ENCODE measurements around the gene HCAR1. TPM values are rescaled to one million over a fixed set of nuclear protein-coding genes. Genes with fewer than 3 reads are reported as not detected.
"Not testable (repeated sequence)": the region's sequence is repeated elsewhere in the genome, so short reads cannot be mapped to it uniquely, and the experiment has no call there.

The HCAR1 gene
- polyA plus RNA-seq, 1 experiment: 0.02 TPM

DNA sequence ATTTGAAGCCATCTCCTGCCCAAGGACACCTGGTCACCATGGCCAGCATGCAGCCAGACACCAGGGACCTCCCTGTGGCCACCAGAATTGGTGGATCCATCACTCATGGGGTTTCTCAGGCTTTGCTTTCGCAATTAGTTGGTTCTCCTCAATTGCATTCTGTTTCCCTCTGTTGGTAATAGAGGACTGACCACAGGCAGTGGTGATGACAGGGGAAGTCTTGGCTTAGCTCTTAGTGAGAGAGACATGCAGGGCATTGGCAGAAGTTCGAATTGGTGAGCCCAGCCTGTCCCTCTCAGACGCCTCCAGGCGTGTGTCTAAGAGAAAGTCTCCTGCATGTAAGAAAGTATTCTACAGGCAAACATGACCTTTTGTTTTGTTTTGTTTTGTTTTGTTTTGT lies 48.8 kb downstream of the HCAR1 start:
- TF ChIP-seq, protein P1, sequence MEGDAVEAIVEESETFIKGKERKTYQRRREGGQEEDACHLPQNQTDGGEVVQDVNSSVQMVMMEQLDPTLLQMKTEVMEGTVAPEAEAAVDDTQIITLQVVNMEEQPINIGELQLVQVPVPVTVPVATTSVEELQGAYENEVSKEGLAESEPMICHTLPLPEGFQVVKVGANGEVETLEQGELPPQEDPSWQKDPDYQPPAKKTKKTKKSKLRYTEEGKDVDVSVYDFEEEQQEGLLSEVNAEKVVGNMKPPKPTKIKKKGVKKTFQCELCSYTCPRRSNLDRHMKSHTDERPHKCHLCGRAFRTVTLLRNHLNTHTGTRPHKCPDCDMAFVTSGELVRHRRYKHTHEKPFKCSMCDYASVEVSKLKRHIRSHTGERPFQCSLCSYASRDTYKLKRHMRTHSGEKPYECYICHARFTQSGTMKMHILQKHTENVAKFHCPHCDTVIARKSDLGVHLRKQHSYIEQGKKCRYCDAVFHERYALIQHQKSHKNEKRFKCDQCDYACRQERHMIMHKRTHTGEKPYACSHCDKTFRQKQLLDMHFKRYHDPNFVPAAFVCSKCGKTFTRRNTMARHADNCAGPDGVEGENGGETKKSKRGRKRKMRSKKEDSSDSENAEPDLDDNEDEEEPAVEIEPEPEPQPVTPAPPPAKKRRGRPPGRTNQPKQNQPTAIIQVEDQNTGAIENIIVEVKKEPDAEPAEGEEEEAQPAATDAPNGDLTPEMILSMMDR (IDR thresholded peaks at IDR 0.05; ENCODE audit: low read depth, low read length): no peak
- POLR2A ChIA-PET: interaction anchor here (0.6 kb wide), 1 partner anchor 8 kb away, joined by 3 read pairs; no protein-coding TSS in a partner anchor
- no peak for DNase-seq (ENCODE audit: low read depth, low spot score)
- CTCF ChIA-PET: no interaction called here
- Histone ChIP-seq H3K9me3 (ENCODE audit: control insufficient read depth, insufficient read depth, low read length) (no peaks in the 10 kb centered on the region; the same call in 1 of the 2 replicates), H3K27me3 (ENCODE audit: control insufficient read depth, insufficient read depth, low read length) (no peaks in the 10 kb centered on the region), H3K27ac (ENCODE audit: low read depth, low read length) (no peak overlapping the region), H3K4me3 (ENCODE audit: low read depth, low read length) (no peak overlapping the region)

DNA sequence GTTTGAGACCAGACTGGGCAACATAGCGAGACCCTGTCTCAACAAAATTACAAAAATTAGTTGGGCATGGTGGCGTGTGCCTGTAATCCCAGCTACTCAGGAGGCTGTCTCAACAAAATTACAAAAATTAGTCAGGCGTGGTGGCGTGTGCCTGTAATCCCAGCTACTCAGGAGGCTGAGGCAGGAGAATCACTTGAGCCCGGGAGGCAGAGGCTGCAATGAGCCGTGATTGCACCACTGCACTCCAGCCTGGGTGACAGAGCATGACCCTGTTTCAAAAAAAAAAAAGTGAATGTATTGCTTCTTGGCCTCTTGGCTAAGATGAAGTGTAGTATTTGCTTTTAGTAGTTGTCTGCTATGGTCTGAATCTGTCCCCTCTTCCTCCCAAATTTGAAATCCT lies 49.7 kb downstream of the HCAR1 start:
- POLR2A ChIA-PET; H3K4me3 ChIP-seq (ENCODE audit: low read depth, low read length); H3K9me3 ChIP-seq (ENCODE audit: control insufficient read depth, insufficient read depth, low read length); H3K27me3 ChIP-seq (ENCODE audit: control insufficient read depth, insufficient read depth, low read length); H3K27ac ChIP-seq (ENCODE audit: low read depth, low read length); DNase-seq (ENCODE audit: low read depth, low spot score): not testable (repeated sequence)
- CTCF ChIA-PET: interaction anchor here (0.9 kb wide), 1 partner anchor 21 kb away, joined by 3 read pairs; no protein-coding TSS in a partner anchor

DNA sequence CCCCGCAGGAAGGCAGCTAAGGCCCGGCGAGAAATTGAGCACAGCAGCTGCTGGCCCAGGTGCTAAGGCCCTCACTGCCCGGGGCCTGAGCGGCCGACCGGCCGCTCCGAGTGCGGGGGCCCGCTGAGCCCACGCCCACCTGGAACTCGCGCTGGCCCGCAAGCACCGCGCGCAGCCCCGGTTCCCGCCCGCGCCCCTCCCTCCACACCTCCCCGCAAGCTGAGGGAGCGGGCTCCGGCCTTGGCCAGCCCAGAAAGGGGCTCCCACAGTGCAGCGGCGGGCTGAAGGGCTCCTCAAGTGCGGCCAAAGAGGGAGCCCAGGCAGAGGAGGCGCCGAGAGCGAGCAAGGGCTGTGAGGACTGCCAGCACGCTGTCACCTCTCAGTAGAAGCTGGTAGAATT lies 53.9 kb downstream of the HCAR1 start:
- POLR2A ChIA-PET: interaction anchor here (0.6 kb wide), 1 partner anchor 19 kb away, joined by 3 read pairs; no protein-coding TSS in a partner anchor
- CTCF ChIA-PET; H3K27ac ChIP-seq (ENCODE audit: low read depth, low read length); H3K27me3 ChIP-seq (ENCODE audit: control insufficient read depth, insufficient read depth, low read length); H3K4me3 ChIP-seq (ENCODE audit: low read depth, low read length); DNase-seq (ENCODE audit: low read depth, low spot score); H3K9me3 ChIP-seq (ENCODE audit: control insufficient read depth, insufficient read depth, low read length): not testable (repeated sequence)

Small RNA genes lying within 50 kb of the gene (small RNA-seq; reads per million reads assigned to genes)
- gene AC026333.2 (ENCODE audit: insufficient read length, low read depth): not detected
- not detected for gene RF00019 (ENCODE audit: insufficient read length, low read depth)

Other genes starting within 250 kb of the HCAR1 start
- 13.0 and 16.6 TPM in 2 replicates for gene ZCCHC8, start 229.9 kb downstream of the HCAR1 start, polyA plus RNA-seq (2011; rRNA removed)
- gene RSRC2, start 203.9 kb downstream of the HCAR1 start, polyA plus RNA-seq (2011; rRNA removed): 29.4 and 45.9 TPM in 2 replicates
- gene KNTC1, start 203.6 kb downstream of the HCAR1 start, polyA plus RNA-seq (2011; rRNA removed): 6.1 and 10.0 TPM in 2 replicates
- gene HCAR2, start 27.5 kb downstream of the HCAR1 start, polyA plus RNA-seq (2011; rRNA removed): not detected in 2 replicates
- not detected in 2 replicates for gene HCAR3, start 14.0 kb downstream of the HCAR1 start, polyA plus RNA-seq (2011; rRNA removed)
- gene DENR, start 22.0 kb upstream of the HCAR1 start, polyA plus RNA-seq (2011; rRNA removed): 34.8 and 47.8 TPM in 2 replicates
- gene CCDC62, start 43.7 kb upstream of the HCAR1 start, polyA plus RNA-seq (2011; rRNA removed): 0.06 and 0.10 TPM in 2 replicates
- 7.2 and 10.7 TPM in 2 replicates for gene HIP1R, start 104.6 kb upstream of the HCAR1 start, polyA plus RNA-seq (2011; rRNA removed)
- 23.9 and 24.5 TPM in 2 replicates for gene VPS37B, start 165.3 kb upstream of the HCAR1 start, polyA plus RNA-seq (2011; rRNA removed)
- 3.4 and 5.0 TPM in 2 replicates for gene ABCB9, start 235.6 kb upstream of the HCAR1 start, polyA plus RNA-seq (2011; rRNA removed)
- 6.1 and 8.9 TPM in 2 replicates for gene OGFOD2, start 244.4 kb upstream of the HCAR1 start, polyA plus RNA-seq (2011; rRNA removed)
- gene ARL6IP4, start 249.8 kb upstream of the HCAR1 start, polyA plus RNA-seq (2011; rRNA removed): 185 and 209 TPM in 2 replicates

Data from AG04450 (cell line).